SU-DHL-6 (cell line): ENCODE measurements around the gene HNRNPU.

Source experiments
- CTCF ChIP-seq: fragments of 200-600 bp; sonication (generic); IDR thresholded peaks from one replicate; pipeline ENCODE4 v1.5.1; 2017; ENCODE audit warnings: antibody characterized with exemption, mild to moderate bottlenecking, low read length, moderate library complexity; ENCODE audit not compliant: insufficient read depth, poor library complexity, severe bottlenecking
- EZH2phosphoT487 ChIP-seq: fragments of 200-600 bp; sonication (generic), shearing (Covaris generic); conservative IDR thresholded peaks from 2 replicates; pipeline ENCODE4 v1.6.1; 2018; ENCODE audit warnings: mild to moderate bottlenecking, antibody characterized with exemption, low read length, moderate library complexity, mixed read lengths

- TF ChIP-seq CTCF = no peak
- TF ChIP-seq EZH2phosphoT487 = no peak
These were observed 39.8 kb upstream of the HNRNPU start for GRCh38 chr1:244904119-244904518.
